Esophagus muscularis mucosa (tissue), 3 donors: ENCODE measurements around the gene PIP5K1B.

ENCODE experiments used
- CTCF ChIP-seq, 3 experiments: fragments of 200-600 bp in 2 of 3; fragments of 450-650 bp in 1 of 3; sonication (generic) in 2 of 3; IDR thresholded peaks; one replicate each; pipeline ENCODE4 v1.5.1; 2017 to 2019; ENCODE audit warnings: antibody characterized with exemption in 3 of 3, mild to moderate bottlenecking in 2 of 3, moderate library complexity in 1 of 3
- POLR2A ChIP-seq: fragments of 450-650 bp; IDR thresholded peaks from one replicate; pipeline ENCODE4 v1.6.1; 2017; ENCODE audit warnings: antibody characterized with exemption, moderate library complexity, mild to moderate bottlenecking, low read depth
- POLR2AphosphoS5 ChIP-seq, 2 donors: sonication (generic); formaldehyde crosslinking; IDR thresholded peaks; one replicate each; pipeline ENCODE4 v1.6.1; 2017; ENCODE audit warnings: antibody characterized with exemption in 2 of 2

GRCh38 chr9:68800836-68801235 is 95.8 kb downstream of the PIP5K1B start:
- TF ChIP-seq CTCF (IDR thresholded peaks at IDR 0.05): no peak
- TF ChIP-seq POLR2A: no peak
- TF ChIP-seq POLR2AphosphoS5 (IDR thresholded peaks at IDR 0.05): no peak
